Measurements from ENCODE around the gene USP11.

Gene USP11

GRCh38 chrX:47197526-47197925, 35.3 kb upstream of the USP11 start:
- H3K4me3 ChIP-seq (ENCODE audit: low read depth, low read length), result no peak overlapping the region
- DNase-seq (ENCODE audit: low read depth), result no peak
- no peak for TF ChIP-seq CTCF (IDR thresholded peaks at IDR 0.05; ENCODE audit: control insufficient read depth, extremely low read depth, insufficient read depth)

DNA sequence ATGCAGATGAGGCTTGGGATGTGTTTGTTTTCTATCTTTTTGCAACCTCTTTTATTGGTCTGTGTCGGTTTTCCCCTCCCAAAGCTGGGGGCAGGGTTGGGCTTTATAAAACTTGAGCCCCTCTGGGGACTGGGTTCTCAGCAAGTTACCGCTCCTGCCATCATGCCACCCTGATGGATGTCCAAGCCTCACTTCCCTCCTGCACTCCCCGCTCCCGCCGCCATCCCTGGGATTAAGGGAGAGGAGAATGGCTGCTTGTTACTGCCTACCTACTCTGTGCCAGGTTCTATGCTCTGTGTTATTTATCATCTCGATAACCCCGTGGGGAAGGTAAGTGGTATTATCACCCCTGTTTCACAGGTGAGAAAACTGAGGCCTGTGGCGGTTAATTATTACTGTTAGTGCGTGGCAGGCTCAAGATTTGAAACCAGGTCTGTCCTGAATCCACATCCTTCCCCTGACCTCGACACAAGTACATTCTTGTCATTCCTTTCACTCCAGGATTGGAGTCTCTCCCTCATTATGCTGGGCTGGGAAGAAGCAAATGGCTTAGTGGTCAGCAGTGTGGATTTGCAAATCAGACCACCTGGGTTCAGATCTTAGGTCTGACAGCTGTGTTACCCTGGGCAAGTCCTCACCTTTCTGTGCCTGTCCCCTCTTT, 34.7 kb upstream of the USP11 start:
- no peak for TF ChIP-seq CTCF (IDR thresholded peaks at IDR 0.05; ENCODE audit: control insufficient read depth, extremely low read depth, insufficient read depth)
- no peak overlapping the region for H3K4me3 ChIP-seq (ENCODE audit: low read depth, low read length)
- no peak for DNase-seq (ENCODE audit: low read depth)

DNA sequence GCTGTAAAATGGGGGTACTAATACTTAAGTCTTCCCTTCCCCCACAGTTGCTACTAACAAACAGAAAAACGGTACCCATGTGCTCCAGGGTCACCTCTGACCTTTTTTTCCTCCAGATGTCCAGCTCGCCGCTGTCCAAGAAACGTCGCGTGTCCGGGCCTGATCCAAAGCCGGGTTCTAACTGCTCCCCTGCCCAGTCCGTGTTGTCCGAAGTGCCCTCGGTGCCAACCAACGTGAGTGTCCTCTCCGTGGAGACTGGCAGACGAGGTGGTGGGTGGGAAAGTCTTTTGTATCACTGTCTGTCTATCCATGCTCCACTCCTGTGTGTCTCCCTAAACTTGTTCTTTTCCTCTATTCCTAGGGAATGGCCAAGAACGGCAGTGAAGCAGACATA, 34.1 kb upstream of the USP11 start:
- no peak for TF ChIP-seq CTCF (IDR thresholded peaks at IDR 0.05; ENCODE audit: control insufficient read depth, extremely low read depth, insufficient read depth)
- no peak for DNase-seq (ENCODE audit: low read depth)
- H3K4me3 ChIP-seq (ENCODE audit: low read depth, low read length), result no peak overlapping the region

GRCh38 chrX:47199286-47199685, 33.5 kb upstream of the USP11 start:
- no peak overlapping the region for H3K4me3 ChIP-seq (ENCODE audit: low read depth, low read length)
- TF ChIP-seq CTCF (IDR thresholded peaks at IDR 0.05; ENCODE audit: control insufficient read depth, extremely low read depth, insufficient read depth), result no peak
- DNase-seq (ENCODE audit: low read depth), result no peak

GRCh38 chrX:47200385-47201150, 32.2 kb upstream of the USP11 start:
- no peak overlapping the region for H3K4me3 ChIP-seq (ENCODE audit: low read depth, low read length)
- TF ChIP-seq CTCF (IDR thresholded peaks at IDR 0.05; ENCODE audit: control insufficient read depth, extremely low read depth, insufficient read depth), result peak; percentile 32; the same call in 1 of the 2 replicates
- DNase-seq (ENCODE audit: low read depth), result peak; percentile 62

DNA sequence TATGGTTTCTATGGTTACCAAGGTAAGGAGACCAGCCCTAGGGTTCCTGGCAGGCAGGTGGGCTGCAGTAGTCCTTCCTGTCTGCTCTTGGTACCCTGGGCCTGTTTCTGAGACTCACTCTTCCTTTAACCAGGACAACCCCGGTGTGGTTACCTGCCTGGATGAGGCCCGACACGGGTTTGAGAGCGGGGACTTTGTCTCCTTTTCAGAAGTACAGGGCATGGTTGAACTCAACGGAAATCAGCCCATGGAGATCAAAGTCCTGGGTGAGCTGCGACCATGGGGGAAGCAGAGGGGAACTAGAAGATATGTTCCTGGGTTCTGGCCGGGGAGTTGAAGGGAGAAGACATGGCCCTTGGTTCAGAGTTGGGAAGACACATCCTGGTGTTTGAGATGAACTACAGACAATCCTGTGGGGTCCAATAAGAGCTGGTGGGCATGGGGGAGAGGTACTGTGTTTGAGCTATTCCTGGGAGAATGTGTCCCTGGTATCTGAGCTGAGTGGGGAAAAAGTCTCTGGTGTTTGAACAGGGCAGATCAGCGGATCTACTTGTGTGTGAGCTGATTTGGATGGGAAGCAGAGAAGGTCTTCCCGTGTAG, 31.4 kb upstream of the USP11 start:
- TF ChIP-seq CTCF (IDR thresholded peaks at IDR 0.05; ENCODE audit: control insufficient read depth, extremely low read depth, insufficient read depth), result no peak
- DNase-seq (ENCODE audit: low read depth), result no peak
- no peak overlapping the region for H3K4me3 ChIP-seq (ENCODE audit: low read depth, low read length)

Data from LNCaP clone FGC (cell line).